Activated CD4-positive, alpha-beta T cell treated with anti-CD3 and anti-CD28 coated beads, Interleukin-2, amount 50 U/mL, for 1 hour (primary cell): ENCODE results near the gene REEP1.
"Not testable (repeated sequence)": the region's sequence is repeated elsewhere in the genome, so short reads cannot be mapped to it uniquely, and the experiment has no call there.

ENCODE experiments used
- DNase-seq: peaks from one replicate; pipeline ENCODE4 v3.0.0-alpha.2; 2020

Gene REEP1

DNA sequence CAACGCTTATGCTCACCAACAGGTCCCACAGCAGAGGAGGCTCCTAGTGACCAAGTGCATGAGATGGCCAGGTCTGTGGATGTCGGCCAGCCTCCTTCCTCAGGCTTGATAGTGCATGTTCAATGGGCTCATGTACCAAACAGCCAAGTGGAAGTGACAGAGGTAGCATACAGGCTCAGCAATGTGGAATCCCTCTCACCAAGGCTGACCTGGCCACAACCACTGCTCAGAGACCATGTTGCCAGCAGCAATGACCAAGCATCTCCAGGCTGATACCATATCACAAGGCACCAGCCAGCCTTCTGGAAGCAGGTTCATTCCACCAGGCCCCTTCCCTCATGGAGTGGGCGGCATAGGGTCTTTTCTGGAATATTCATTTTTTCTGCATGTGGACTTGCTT is 61.5 kb downstream of the REEP1 start:
- DNase-seq: no peak

GRCh38 chr2:86275384-86275799 is 62.0 kb downstream of the REEP1 start:
- DNase-seq: no peak

DNA sequence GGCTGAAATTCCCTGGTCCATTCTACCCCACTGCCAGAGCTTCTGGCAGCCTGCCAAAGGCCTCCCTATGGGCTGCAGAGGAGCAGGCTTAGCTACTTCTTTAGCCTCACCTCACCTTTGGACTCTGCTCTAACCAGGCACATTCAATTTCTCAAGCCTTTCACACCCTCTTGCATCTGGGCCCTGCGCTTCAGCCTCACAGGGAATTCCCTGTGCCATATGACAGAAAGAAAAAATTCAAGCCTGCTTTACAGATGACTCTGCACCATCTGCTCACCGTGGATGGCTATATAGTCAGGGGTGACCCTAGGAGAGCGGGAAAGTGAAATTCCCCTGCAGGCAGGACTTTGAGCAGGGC is 62.5 kb downstream of the REEP1 start:
- DNase-seq: no peak

DNA sequence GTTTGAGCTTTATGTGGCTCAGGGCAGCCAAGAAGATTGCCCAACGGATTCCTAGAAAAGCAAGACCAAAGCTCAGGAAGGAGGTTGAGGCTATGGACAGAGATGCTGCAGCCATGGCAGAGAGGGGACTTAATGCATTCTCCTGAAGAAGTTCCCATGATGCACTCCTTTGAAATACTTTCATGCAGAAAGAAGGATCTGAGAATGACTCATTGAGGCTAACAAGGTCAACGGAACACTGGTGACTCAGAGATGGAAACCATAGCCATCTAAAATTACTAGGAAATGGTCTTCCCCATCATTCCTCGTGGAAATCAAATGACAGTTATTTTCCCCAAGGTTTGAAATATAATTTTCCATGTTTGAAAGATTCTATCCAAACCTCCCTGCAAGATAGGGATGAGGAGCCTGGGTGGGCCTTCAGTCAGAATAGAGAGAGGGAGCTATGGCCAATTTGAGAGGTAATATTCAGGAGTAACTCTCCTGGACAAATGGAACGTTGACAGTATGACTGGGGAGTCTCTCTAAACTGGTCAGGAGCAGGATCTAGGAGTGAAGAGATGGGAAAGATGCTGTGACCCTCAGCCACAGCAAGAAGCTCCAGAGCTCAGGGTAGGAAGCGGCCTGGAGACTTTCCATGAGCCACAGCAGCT is 63.0 kb downstream of the REEP1 start:
- no peak for DNase-seq

DNA sequence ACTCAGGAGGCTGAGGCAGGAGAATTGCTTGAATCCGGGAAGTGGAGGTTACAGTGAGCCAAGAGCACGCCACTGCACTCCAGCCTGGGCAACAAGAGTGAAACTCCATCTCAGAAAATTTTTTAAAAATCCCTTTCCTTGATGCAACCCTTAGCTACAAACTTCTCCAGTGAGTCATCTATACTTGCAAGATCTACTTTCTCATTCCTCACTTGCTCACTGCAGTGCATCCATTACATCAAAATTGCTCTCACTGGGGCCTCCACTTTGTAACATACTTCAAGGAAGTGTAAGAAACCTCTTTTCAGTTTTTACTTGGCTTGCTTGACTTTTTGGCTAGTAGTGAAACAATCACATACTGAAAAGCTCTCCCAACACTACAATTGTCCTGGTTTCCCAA is 65.3 kb downstream of the REEP1 start:
- DNase-seq: no peak

DNA sequence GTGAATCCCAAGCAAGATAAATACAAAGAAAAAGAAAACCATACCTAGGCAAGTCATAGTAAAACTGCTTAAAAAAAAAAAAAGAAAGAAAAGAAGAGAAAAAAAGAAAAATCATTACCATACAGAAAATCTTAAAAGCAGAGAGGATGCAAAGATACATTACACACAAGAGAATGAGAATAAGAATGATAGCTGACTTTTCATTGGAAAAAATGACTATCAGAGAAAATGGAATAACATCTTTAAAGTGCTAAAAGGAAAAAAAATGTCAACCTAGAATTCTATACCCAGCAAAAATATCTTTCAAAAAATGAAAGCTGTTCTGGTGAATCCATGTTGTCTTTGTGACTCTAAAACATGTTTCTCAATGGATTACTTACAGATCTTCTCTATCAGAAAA is 66.2 kb downstream of the REEP1 start:
- DNase-seq: no peak

DNA sequence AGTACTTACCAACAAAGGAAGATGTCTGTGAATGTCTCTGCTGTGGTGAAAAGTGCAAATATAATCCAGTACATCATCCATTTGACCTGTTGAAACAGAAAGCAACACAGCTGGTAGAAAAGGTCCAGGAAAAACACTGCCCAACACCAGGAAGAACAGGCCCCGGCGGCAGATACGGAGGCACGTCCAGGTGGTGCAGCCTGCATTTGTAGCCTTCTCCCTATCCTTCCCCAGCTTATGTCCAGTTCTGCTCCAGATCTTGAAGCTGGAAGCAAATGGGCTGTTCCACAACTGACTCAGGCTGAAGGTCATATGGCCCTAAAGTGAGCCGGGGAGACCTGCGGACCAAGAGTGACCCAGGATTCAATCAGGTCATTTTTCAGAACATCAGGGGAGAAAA is 73.5 kb downstream of the REEP1 start:
- DNase-seq: no peak

- no peak for DNase-seq
These were observed 76.4 kb downstream of the REEP1 start for GRCh38 chr2:86260978-86261377.

- DNase-seq: no peak
These were observed 79.3 kb downstream of the REEP1 start for GRCh38 chr2:86258106-86258505.

GRCh38 chr2:86256982-86257381 is 80.4 kb downstream of the REEP1 start:
- DNase-seq: no peak

- DNase-seq: no peak
These were observed 81.1 kb downstream of the REEP1 start for GRCh38 chr2:86256300-86256699.

DNA sequence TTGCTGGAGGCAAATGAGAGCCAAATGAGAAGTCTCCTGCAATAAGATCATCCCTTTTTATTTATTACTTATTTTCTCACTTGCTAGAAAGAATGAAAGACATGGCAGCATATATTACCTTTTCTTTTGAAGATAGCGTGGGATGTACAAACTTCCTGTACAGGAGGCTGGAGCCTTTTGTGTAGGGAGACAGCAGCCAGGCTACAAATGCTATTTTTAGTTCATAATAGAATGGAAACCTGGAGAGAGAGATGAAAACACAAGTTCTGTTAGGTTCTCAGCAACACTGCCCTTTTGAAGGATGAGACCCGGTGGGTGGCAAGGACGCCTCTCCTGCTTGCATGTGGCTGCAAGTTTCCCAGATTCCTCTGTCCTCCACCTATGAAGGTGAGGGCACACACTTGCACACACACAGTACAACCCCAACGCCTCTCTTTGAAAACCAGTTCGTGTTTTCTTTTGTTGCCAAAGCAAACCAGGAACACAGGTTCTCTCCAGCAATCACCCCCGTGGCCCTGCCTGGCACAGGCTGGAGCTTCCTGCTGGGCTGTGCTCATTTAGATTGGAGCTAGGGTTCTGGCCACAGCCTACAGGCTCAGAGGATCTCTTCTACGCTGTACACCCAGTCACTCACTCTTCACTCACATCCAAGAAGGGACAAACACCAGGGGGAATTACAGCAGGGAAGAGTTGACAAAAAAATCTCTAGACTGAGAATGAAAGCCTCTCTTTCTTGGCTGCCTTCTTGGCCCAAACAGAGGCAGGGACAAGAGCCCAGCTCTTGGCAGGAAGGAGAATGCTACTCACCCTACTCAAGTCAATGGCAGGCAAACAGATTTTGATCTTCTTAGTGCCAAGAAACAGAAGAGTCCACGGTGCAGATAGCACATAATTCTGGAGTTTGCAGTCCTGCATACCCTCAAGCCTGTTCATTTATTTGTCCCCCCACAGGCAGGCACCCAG is 82.6 kb downstream of the REEP1 start:
- no peak for DNase-seq

DNA sequence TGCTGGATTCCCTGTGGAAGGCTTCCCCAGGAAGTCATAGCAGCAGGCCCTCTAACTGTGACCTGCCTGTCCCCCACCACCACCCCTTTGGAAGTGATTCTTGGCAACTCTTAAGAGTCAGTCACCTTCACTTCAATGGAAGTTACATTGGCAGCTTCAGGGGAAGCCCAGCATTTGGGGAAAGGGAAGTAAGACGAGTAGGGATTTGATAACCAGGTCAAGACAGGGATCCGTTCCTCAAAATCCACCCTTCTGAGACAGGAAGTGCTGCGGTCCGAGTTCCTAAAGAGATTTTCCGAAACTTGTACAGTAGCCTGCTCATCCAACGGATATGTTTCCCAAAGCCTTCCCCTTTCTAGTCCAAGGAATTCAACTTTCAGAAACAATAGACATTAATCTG is 84.0 kb downstream of the REEP1 start:
- no peak for DNase-seq

GRCh38 chr2:86251840-86252266 is 85.6 kb downstream of the REEP1 start:
- no peak for DNase-seq

- DNase-seq: no peak
These were observed 87.6 kb downstream of the REEP1 start for GRCh38 chr2:86249579-86250391.

DNA sequence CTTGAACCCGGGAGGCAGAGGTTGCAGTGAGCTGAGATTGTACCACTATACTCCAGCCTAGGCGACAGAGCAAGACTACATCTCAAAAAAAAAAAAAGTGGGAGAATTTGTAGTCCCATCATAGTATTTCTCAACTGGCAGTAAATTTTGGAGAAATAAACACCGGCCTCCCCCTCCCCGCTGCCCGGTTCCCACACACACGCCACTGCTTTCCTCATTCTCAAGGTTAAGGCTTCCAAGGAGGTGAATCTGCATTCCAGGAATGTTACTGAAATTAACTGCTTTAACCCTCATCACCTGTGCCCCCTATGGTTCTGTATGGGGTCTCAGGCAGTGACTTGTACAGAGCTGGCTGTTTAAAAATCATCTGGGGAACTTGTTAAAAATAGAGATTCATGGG is 88.2 kb downstream of the REEP1 start:
- no peak for DNase-seq

DNA sequence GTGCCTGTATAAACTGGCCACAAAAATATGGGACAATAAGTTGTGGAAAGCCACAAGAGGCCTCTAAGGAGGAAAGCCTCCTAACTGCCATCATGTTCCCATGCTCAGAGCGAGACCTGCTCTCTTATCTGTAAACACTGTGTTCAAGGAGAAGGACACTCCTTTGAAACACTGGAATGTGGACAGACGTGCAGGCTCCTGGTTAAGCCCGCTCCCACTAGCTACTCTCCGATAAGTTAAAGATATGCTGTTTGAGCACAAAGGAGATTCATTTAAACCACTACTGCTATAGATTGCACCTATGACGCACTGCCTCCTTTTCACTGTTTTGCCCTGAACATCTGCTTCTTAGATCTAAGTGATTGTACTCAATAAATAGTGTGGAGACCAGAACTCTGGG is 92.2 kb downstream of the REEP1 start:
- not testable (repeated sequence) for DNase-seq

DNA sequence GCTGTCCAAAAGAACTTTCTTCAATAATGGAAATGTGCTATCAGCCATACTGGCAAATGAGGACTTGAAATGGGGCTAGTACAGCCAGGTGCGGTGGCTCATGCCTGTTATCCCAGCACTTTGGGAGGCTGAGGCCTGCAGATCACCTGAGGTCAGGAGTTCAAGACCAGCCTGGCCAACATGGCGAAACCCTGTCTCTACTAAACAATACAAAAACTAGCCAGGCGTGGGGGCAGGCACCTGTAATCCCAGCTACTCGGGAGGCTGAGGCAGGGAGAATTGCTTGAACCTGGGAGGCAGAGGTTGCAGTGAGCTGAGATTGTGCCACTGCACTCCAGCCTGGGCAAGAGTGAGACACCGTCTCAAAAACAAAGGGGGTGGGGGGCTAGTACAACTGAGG is 92.6 kb downstream of the REEP1 start:
- DNase-seq: not testable (repeated sequence)

GRCh38 chr2:86243950-86244733 is 93.3 kb downstream of the REEP1 start:
- DNase-seq: no peak

DNA sequence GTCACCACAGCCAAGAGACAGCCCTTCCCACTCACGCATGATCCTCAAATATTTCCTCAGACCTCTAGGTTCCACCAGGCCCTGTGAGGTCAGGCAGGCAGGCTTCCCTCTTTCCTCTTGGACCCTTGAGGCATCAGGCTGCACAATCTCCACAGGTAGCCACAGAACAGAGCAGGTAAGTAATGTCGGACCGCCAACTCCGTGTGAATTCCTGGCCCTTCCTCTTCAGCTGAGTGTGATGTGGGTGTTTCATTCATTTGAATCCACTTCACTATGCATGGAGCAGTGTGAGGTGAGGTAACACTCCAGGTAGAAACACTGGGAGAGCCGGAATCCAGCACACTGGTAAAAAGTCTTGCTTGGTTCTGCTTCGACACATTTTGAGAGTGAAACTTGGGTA is 94.2 kb downstream of the REEP1 start:
- DNase-seq: no peak

DNA sequence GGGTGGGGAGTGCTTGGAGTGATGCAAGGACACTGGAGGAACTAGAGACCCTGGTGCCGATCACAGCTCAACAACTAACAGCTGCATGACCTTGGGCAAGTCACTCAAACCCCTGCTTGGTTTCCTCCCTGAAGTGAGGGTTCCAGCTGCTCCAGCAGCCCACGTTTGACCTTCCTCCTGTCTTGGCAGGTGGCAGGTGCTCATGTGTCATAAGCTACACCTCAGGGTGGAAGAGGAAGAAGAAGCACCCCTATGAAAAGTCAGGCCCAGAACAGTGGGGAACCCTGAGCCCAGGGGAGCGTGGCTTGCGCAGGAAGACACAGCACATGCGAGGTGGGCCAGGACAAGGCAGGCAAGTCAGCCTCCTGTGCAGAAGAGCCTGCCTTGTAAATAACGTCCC is 95.8 kb downstream of the REEP1 start:
- DNase-seq: no peak

- DNase-seq: no peak
These were observed 97.2 kb downstream of the REEP1 start for GRCh38 chr2:86240251-86240650.

DNA sequence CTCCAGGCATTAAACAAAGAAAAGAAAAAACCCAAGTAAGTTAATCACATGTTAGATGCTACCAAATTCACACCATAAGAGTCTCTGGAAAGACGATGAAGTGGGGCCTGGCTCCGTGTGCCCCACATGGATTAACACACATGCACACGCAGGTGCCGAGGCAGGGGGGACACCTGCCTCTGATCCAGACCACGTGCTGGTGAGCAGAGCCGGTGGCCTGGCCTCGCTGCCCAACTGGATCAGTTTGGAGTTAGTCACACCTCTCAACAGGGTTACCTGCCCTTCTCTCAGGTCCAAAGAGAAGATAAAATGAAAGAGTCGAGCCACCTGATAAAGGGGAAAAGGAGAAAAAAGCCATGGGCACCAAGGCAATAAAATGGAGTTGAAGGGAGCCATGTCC is 97.7 kb downstream of the REEP1 start:
- DNase-seq: no peak
